OCI-LY3 (cell line): ENCODE data around the gene SCNN1A.

ENCODE experiments used
- H2AFZ ChIP-seq: fragments of 200-600, 300-600 bp; shearing (Covaris generic); 2 replicates; pipeline ENCODE4 v1.6.0; 2014; ENCODE audit warnings: antibody characterized with exemption, low read depth, low read length
- H3K27ac ChIP-seq: fragments of 200-600, 300-600 bp; sonication (generic); 2 replicates; pipeline ENCODE4 v1.5.1; 2014; ENCODE audit warnings: mild to moderate bottlenecking, low read length, moderate library complexity, mixed read lengths
- H3K27me3 ChIP-seq: fragments of 200-600, 300-600 bp; sonication (generic); 2 replicates; pipeline ENCODE4 v1.6.1; 2014; ENCODE audit warnings: low read depth, low read length, mixed read lengths
- H3K36me3 ChIP-seq: fragments of 200-600, 300-600 bp; sonication (generic); replicated peaks from 2 replicates; pipeline ENCODE3; 2014; ENCODE audit warnings: low read depth, low read length, mixed read lengths
- H3K4me1 ChIP-seq: fragments of 300-600, 200-600 bp; sonication (generic); 2 replicates; pipeline ENCODE4 v1.6.1; 2014; ENCODE audit warnings: low read length, mixed read lengths
- H3K4me2 ChIP-seq: fragments of 200-600, 300-600 bp; sonication (generic); 2 replicates; pipeline ENCODE4 v1.6.1; 2014; ENCODE audit warnings: low read length, mixed read lengths
- H3K4me3 ChIP-seq: fragments of 300-600, 200-600 bp; sonication (generic); 2 replicates; pipeline ENCODE4 v1.5.1; 2014; ENCODE audit warnings: antibody characterized with exemption, mild to moderate bottlenecking, low read length, moderate library complexity
- H3K79me2 ChIP-seq: fragments of 300-600, 200-600 bp; shearing (Covaris generic); 2 replicates; pipeline ENCODE4 v1.6.1; 2014; ENCODE audit warnings: mild to moderate bottlenecking, low read length, mixed read lengths
- H3K9ac ChIP-seq: fragments of 300-600, 200-600 bp; shearing (Covaris generic); 2 replicates; pipeline ENCODE4 v1.6.0; 2014; ENCODE audit warnings: mild to moderate bottlenecking, low read length, moderate library complexity
- H3K9me3 ChIP-seq: fragments of 200-600, 300-600 bp; shearing (Covaris generic); 2 replicates; pipeline ENCODE4 v1.6.1; 2014; ENCODE audit warnings: low read length, mixed read lengths; ENCODE audit not compliant: insufficient read depth
- H4K20me1 ChIP-seq: fragments of 200-600, 300-600 bp; sonication (generic); 2 replicates; pipeline ENCODE4 v1.6.1; 2016; ENCODE audit warnings: low read length, mixed read lengths; ENCODE audit not compliant: insufficient read depth
- EZH2phosphoT487 ChIP-seq: fragments of 200-600 bp; shearing (Covaris generic); IDR thresholded peaks from 2 replicates; pipeline ENCODE4 v1.6.1; 2018; ENCODE audit warnings: antibody characterized with exemption, mixed run types, low read depth
- TF ChIP-seq, protein P1 (sequence below): fragments of 200-600, 300-600 bp; sonication (generic); IDR thresholded peaks from 2 replicates; pipeline ENCODE4 v1.5.1; 2014; ENCODE audit warnings: antibody characterized with exemption, low read length, low read depth

Gene SCNN1A

DNA sequence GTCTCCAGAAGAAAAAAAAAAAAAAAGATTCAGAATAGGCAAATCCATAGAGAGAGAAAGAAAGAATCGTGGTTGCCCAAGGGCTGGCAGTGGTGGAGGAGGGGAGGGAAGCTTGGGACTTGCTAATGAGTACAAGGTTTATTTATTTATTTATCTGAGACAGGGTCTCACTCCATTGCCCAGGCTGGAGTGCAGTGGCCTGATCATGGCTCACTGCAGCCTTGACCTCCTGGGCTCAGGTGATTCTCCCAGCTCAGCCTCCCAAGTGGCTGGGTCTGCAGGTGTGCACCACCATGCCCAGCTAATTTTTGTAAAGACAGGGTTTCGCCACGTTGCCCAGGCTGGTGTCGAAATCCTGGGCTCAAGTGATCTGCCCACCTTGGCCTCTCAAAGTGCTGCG, 23.7 kb downstream of the SCNN1A start:
- H3K36me3 ChIP-seq = no peaks in the 10 kb centered on the region
- H3K4me2 ChIP-seq = no peak overlapping the region
- no peaks in the 10 kb centered on the region for H3K79me2 ChIP-seq
- H3K4me3 ChIP-seq = no peak overlapping the region
- H3K4me1 ChIP-seq = no peaks in the 10 kb centered on the region
- H3K9ac ChIP-seq = no peak overlapping the region
- no peak overlapping the region for H2AFZ ChIP-seq
- no peak overlapping the region for H3K27ac ChIP-seq
- TF ChIP-seq, protein P1, sequence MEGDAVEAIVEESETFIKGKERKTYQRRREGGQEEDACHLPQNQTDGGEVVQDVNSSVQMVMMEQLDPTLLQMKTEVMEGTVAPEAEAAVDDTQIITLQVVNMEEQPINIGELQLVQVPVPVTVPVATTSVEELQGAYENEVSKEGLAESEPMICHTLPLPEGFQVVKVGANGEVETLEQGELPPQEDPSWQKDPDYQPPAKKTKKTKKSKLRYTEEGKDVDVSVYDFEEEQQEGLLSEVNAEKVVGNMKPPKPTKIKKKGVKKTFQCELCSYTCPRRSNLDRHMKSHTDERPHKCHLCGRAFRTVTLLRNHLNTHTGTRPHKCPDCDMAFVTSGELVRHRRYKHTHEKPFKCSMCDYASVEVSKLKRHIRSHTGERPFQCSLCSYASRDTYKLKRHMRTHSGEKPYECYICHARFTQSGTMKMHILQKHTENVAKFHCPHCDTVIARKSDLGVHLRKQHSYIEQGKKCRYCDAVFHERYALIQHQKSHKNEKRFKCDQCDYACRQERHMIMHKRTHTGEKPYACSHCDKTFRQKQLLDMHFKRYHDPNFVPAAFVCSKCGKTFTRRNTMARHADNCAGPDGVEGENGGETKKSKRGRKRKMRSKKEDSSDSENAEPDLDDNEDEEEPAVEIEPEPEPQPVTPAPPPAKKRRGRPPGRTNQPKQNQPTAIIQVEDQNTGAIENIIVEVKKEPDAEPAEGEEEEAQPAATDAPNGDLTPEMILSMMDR = no peak
- TF ChIP-seq EZH2phosphoT487 = no peak
- peaks cover 33% of the 10 kb centered on the region for H3K27me3 ChIP-seq
- no peaks in the 10 kb centered on the region for H3K9me3 ChIP-seq
- no peaks in the 10 kb centered on the region for H4K20me1 ChIP-seq

DNA sequence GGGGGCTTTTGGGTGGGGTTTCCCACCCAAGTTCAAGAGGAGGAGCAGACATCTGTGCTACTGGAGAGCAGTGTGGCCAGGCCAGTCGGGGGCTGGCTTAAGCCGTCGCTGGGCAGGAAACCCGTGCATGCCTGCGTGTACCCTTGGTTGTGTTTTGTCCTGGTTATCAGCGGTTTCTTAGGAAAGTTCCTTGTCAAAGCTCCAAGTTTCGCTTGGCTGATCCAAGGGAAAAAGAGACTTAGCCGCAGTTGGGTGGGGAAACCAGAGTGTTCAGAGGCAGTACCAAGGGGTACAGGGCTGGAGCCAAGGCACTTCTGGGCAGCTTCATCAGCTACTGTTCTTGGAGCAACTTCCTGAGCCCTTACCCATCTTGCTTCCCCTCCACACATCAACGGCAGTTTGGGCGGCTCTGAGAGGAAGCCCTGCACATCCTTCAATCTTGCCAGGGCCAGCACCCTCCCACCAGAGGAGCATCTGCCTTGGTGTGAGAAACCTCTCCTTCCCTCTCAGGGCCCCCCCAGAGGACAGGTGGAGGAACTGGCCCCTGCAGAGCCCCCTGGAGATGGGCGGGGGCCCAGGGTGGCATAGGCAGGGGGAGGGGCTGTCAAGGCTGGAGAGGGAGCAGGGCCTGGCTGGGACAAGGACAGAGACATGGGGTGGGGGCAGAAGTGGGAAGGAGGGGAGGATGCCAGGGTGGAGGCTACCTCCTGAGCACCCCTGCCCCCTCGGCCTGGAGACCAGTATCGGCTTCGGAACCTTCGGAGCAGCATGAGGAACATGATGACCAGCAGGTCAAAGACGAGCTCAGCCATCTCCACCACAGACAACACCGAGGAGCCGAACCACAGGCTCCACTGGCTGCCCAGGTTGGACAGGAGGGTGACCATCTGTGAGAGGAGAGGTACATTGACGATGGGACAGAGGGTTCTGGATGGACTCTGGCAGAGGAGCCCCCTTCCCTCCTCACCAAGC, 27.7 kb downstream of the SCNN1A start:
- Histone ChIP-seq H3K4me1 (no peaks in the 10 kb centered on the region), H3K79me2 (no peaks in the 10 kb centered on the region), H3K27ac (no peak overlapping the region), H3K4me3 (no peak overlapping the region), H3K27me3 (peaks cover 33% of the 10 kb centered on the region), H3K9ac (no peak overlapping the region), H3K36me3 (no peaks in the 10 kb centered on the region), H4K20me1 (no peaks in the 10 kb centered on the region), H3K4me2 (no peak overlapping the region), H3K9me3 (no peaks in the 10 kb centered on the region), H2AFZ (no peak overlapping the region)
- TF ChIP-seq, protein P1 = no peak
- TF ChIP-seq EZH2phosphoT487 = no peak

DNA sequence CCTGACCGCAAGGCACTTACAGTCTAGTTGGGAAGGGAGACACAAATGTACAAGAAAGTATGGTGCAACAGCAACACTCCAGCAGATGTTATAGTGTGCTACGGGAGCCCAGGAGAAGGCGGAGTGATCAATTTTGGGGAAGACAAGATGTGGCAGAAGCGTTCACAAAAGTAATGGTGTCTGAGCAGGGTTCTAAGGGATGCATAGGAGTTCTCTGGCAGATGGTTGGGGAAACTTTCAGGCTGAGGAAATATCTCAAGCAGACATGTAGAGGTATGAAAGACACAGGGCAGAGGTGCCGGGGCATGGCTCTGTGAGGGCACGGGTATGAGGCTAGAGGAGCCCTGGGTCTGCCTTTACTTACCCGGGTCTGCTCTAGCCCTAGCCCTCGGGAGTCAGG, 28.4 kb downstream of the SCNN1A start:
- TF ChIP-seq EZH2phosphoT487 = no peak
- TF ChIP-seq, protein P1 = no peak
- Histone ChIP-seq H3K79me2 (no peaks in the 10 kb centered on the region), H3K9me3 (no peaks in the 10 kb centered on the region), H3K4me1 (no peaks in the 10 kb centered on the region), H3K9ac (no peak overlapping the region), H3K36me3 (no peaks in the 10 kb centered on the region), H3K27me3 (peaks cover 41% of the 10 kb centered on the region), H3K27ac (no peak overlapping the region), H3K4me3 (no peak overlapping the region), H4K20me1 (no peaks in the 10 kb centered on the region), H2AFZ (no peak overlapping the region), H3K4me2 (no peak overlapping the region)

DNA sequence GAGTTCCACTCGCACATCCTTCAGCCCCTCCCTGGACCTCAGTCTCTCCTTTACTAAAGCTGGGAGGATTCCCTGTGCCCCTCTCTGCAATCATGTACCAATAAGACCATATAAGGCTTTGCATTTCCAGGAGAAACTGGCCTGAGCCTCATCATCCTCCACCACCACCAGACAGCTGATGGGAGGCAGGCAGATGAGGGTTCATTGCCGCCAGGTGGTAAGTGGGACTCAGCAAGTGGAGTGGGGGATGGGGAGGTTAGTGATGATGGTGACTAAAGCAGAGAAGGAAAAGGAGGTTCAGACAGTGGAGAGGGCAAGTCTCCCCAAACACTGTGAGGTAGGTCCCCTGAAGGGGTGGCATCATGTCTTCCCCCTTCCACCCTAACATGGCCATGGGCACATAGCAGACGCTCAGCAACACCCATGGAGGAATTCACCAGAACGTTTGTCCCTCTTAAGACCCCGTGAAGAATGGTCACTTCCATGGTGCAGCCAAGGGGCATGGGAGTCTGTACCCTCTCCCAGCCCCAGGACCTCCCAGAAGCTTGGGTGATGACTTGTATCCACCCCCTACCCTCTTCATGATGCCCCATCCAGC, 29.0 kb downstream of the SCNN1A start:
- H3K9me3 ChIP-seq = no peaks in the 10 kb centered on the region
- H4K20me1 ChIP-seq = no peaks in the 10 kb centered on the region
- no peak overlapping the region for H3K27ac ChIP-seq
- no peaks in the 10 kb centered on the region for H3K4me1 ChIP-seq
- H2AFZ ChIP-seq = no peak overlapping the region
- no peak overlapping the region for H3K9ac ChIP-seq
- peaks cover 42% of the 10 kb centered on the region for H3K27me3 ChIP-seq
- no peaks in the 10 kb centered on the region for H3K36me3 ChIP-seq
- H3K4me2 ChIP-seq = no peak overlapping the region
- no peak for TF ChIP-seq EZH2phosphoT487
- TF ChIP-seq, protein P1 = no peak
- no peaks in the 10 kb centered on the region for H3K79me2 ChIP-seq
- H3K4me3 ChIP-seq = no peak overlapping the region
